Neural cell (in vitro differentiated cells): ENCODE data around the gene MEF2A. TPM values are rescaled to one million over a fixed set of nuclear protein-coding genes. Genes with fewer than 3 reads are reported as not detected.

Experiments
- H2AFZ ChIP-seq: fragments of 200-600, 300-800 bp; sonication (generic), shearing (Covaris generic); 2 replicates; pipeline ENCODE4 v1.6.0; 2014; ENCODE audit warnings: low read depth, mild to moderate bottlenecking, antibody characterized with exemption, low read length, moderate library complexity
- H3F3A ChIP-seq: fragments of 200-600 bp; shearing (Covaris generic); 2 replicates; pipeline ENCODE4 v1.6.1; 2016; ENCODE audit warnings: mild to moderate bottlenecking, moderate library complexity, mixed read lengths, antibody characterized with exemption, low read length; ENCODE audit not compliant: insufficient read depth, poor library complexity, severe bottlenecking
- H3K27ac ChIP-seq: fragments of 200-600, 300-800 bp; sonication (generic), shearing (Covaris generic); 2 replicates; pipeline ENCODE4 v1.5.1; 2014; ENCODE audit warnings: mild to moderate bottlenecking, low read length, moderate library complexity
- H3K27me3 ChIP-seq: fragments of 300-800, 200-600 bp; sonication (generic), shearing (Covaris generic); 2 replicates; pipeline ENCODE4 v1.6.0; 2014; ENCODE audit warnings: mild to moderate bottlenecking, low read depth, low read length, moderate library complexity; ENCODE audit not compliant: insufficient read depth
- H3K36me3 ChIP-seq: fragments of 300-800, 200-600 bp; sonication (generic), shearing (Covaris generic); 2 replicates; pipeline ENCODE4 v1.5.1; 2014; ENCODE audit warnings: mild to moderate bottlenecking, antibody characterized with exemption, low read length, moderate library complexity; ENCODE audit not compliant: insufficient read depth
- H3K4me2 ChIP-seq: fragments of 300-800, 200-600 bp; sonication (generic), shearing (Covaris generic); 2 replicates; pipeline ENCODE4 v1.6.0; 2014; ENCODE audit warnings: mild to moderate bottlenecking, low read length
- H3K4me3 ChIP-seq: fragments of 300-800, 200-600 bp; sonication (generic), shearing (Covaris generic); 2 replicates; pipeline ENCODE4 v1.5.1; 2014; ENCODE audit warnings: mild to moderate bottlenecking, low read length, moderate library complexity
- H3K79me2 ChIP-seq: fragments of 200-600 bp; shearing (Covaris generic); replicated peaks from 2 replicates; pipeline ENCODE4 v1.6.0; 2014; ENCODE audit warnings: mild to moderate bottlenecking, low read length, moderate library complexity; ENCODE audit not compliant: insufficient read depth
- H3K9ac ChIP-seq: fragments of 300-800, 200-600 bp; sonication (generic), shearing (Covaris generic); 2 replicates; pipeline ENCODE4 v1.6.1; 2016; ENCODE audit warnings: mild to moderate bottlenecking, low read length, mixed read lengths
- H3K9me2 ChIP-seq: fragments of 200-600 bp; shearing (Covaris generic); 2 replicates; pipeline ENCODE4 v1.6.1; 2016; ENCODE audit warnings: mild to moderate bottlenecking, low read length, mixed read lengths; ENCODE audit not compliant: insufficient read depth
- H3K9me3 ChIP-seq: fragments of 200-600, 300-800 bp; sonication (generic), shearing (Covaris generic); 2 replicates; pipeline ENCODE4 v1.6.1; 2016; ENCODE audit warnings: mild to moderate bottlenecking, mixed run types, low read length, moderate library complexity, mixed read lengths
- H4K20me1 ChIP-seq: fragments of 200-600 bp; shearing (Covaris generic); 2 replicates; pipeline ENCODE4 v1.6.1; 2016; ENCODE audit warnings: mild to moderate bottlenecking, mixed run types; ENCODE audit not compliant: insufficient read depth
- EP300 ChIP-seq: fragments of 450-650 bp; conservative IDR thresholded peaks from 2 replicates; pipeline ENCODE4 v1.6.1; 2014; ENCODE audit warnings: antibody characterized with exemption, mild to moderate bottlenecking, moderate library complexity; ENCODE audit not compliant: poor library complexity, severe bottlenecking
- EZH2 ChIP-seq: fragments of 200-600, 300-800 bp; shearing (Covaris generic), sonication (generic); IDR thresholded peaks from 2 replicates; pipeline ENCODE4 v1.6.1; 2014; ENCODE audit warnings: antibody characterized with exemption, low read length, borderline replicate concordance, mild to moderate bottlenecking; ENCODE audit not compliant: insufficient read depth, poor library complexity, severe bottlenecking
- MXI1 ChIP-seq: fragments of 450-650 bp; conservative IDR thresholded peaks from 2 replicates; pipeline ENCODE4 v1.6.1; 2014; ENCODE audit warnings: antibody characterized with exemption, mild to moderate bottlenecking; ENCODE audit not compliant: poor library complexity, severe bottlenecking
- POLR2AphosphoS5 ChIP-seq: IDR thresholded peaks from 2 replicates; pipeline ENCODE4 v1.6.1; 2012
- RAD21 ChIP-seq: fragments of 450-650 bp; conservative IDR thresholded peaks from 2 replicates; pipeline ENCODE4 v1.6.1; 2014; ENCODE audit warnings: antibody characterized with exemption, mild to moderate bottlenecking, moderate library complexity
- SMC3 ChIP-seq: fragments of 450-650 bp; conservative IDR thresholded peaks from 2 replicates; pipeline ENCODE4 v1.6.1; 2014; ENCODE audit warnings: antibody characterized with exemption, mild to moderate bottlenecking, moderate library complexity; ENCODE audit not compliant: poor library complexity
- TAF1 ChIP-seq: IDR thresholded peaks from 2 replicates; pipeline ENCODE4 v1.6.1; 2012; ENCODE audit warnings: low read depth
- polyA plus RNA-seq: library from polyadenylated mRNA; depleted of rRNA; stranded (reverse); fragments of >200 nt; gene quantifications from 2 replicates; pipeline ENCODE4 v1.2.3, GENCODE V29; 2014
- TF ChIP-seq, protein P1 (sequence below): IDR thresholded peaks from 2 replicates; pipeline ENCODE4 v1.6.1; 2012; ENCODE audit warnings: borderline replicate concordance
- TF ChIP-seq, protein P2 (sequence below): fragments of 450-650 bp; IDR thresholded peaks from 2 replicates; pipeline ENCODE4 v1.5.1; 2014; ENCODE audit warnings: antibody characterized with exemption, mild to moderate bottlenecking, moderate library complexity; ENCODE audit not compliant: poor library complexity, severe bottlenecking

MEF2A gene
- polyA plus RNA-seq, 1 donor from 2014 or later = 32.2 TPM

- no peaks in the 10 kb centered on the region for H3K9me2 ChIP-seq
- no peaks in the 10 kb centered on the region for H3K36me3 ChIP-seq
- no peaks in the 10 kb centered on the region for H4K20me1 ChIP-seq
- no peaks in the 10 kb centered on the region for H3K9me3 ChIP-seq
- no peak overlapping the region for H2AFZ ChIP-seq
- no peak overlapping the region for H3K4me3 ChIP-seq
- no peak overlapping the region for H3K27ac ChIP-seq
- no peaks in the 10 kb centered on the region for H3F3A ChIP-seq
- H3K27me3 ChIP-seq = no peaks in the 10 kb centered on the region
- H3K79me2 ChIP-seq = no peaks in the 10 kb centered on the region
- no peak overlapping the region for H3K4me2 ChIP-seq
- TF ChIP-seq MXI1 (no peak), SMC3 (no peak), RAD21 (no peak), TAF1 (no peak), EZH2 (no peak), EP300 (no peak), POLR2AphosphoS5 (no peak)
- TF ChIP-seq, protein P1, sequence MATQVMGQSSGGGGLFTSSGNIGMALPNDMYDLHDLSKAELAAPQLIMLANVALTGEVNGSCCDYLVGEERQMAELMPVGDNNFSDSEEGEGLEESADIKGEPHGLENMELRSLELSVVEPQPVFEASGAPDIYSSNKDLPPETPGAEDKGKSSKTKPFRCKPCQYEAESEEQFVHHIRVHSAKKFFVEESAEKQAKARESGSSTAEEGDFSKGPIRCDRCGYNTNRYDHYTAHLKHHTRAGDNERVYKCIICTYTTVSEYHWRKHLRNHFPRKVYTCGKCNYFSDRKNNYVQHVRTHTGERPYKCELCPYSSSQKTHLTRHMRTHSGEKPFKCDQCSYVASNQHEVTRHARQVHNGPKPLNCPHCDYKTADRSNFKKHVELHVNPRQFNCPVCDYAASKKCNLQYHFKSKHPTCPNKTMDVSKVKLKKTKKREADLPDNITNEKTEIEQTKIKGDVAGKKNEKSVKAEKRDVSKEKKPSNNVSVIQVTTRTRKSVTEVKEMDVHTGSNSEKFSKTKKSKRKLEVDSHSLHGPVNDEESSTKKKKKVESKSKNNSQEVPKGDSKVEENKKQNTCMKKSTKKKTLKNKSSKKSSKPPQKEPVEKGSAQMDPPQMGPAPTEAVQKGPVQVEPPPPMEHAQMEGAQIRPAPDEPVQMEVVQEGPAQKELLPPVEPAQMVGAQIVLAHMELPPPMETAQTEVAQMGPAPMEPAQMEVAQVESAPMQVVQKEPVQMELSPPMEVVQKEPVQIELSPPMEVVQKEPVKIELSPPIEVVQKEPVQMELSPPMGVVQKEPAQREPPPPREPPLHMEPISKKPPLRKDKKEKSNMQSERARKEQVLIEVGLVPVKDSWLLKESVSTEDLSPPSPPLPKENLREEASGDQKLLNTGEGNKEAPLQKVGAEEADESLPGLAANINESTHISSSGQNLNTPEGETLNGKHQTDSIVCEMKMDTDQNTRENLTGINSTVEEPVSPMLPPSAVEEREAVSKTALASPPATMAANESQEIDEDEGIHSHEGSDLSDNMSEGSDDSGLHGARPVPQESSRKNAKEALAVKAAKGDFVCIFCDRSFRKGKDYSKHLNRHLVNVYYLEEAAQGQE = no peak
- TF ChIP-seq, protein P2, sequence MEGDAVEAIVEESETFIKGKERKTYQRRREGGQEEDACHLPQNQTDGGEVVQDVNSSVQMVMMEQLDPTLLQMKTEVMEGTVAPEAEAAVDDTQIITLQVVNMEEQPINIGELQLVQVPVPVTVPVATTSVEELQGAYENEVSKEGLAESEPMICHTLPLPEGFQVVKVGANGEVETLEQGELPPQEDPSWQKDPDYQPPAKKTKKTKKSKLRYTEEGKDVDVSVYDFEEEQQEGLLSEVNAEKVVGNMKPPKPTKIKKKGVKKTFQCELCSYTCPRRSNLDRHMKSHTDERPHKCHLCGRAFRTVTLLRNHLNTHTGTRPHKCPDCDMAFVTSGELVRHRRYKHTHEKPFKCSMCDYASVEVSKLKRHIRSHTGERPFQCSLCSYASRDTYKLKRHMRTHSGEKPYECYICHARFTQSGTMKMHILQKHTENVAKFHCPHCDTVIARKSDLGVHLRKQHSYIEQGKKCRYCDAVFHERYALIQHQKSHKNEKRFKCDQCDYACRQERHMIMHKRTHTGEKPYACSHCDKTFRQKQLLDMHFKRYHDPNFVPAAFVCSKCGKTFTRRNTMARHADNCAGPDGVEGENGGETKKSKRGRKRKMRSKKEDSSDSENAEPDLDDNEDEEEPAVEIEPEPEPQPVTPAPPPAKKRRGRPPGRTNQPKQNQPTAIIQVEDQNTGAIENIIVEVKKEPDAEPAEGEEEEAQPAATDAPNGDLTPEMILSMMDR = no peak
- H3K9ac ChIP-seq = no peak overlapping the region
Observed at GRCh38 chr15:99668533-99669182, 102.9 kb downstream of the MEF2A start.

DNA sequence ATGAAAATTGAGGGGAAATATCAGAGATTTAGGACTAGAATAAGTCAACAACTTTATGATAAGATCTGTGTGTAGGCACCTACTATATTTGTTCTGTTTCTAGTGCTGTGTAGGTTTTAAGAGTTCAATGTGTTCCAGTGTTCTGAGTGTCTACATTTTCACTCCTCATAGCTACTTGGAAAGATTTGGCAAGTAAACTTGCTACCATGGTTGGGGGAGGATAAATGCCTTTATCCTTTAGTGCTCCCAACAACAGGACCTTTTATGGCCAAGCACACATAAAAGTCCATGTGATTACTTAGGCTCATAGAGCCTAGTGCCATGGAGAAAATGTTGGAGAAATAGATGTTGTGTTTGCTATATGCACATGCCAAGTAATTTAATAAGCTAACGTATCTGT lies 103.5 kb downstream of the MEF2A start:
- no peak overlapping the region for H3K4me3 ChIP-seq
- H3K9me2 ChIP-seq = no peaks in the 10 kb centered on the region
- no peak overlapping the region for H3K9ac ChIP-seq
- H4K20me1 ChIP-seq = no peaks in the 10 kb centered on the region
- TF ChIP-seq TAF1 (no peak), EZH2 (no peak), POLR2AphosphoS5 (no peak), MXI1 (no peak), SMC3 (no peak), RAD21 (no peak), EP300 (no peak)
- TF ChIP-seq, protein P2 = no peak
- TF ChIP-seq, protein P1 = no peak
- no peak overlapping the region for H3K4me2 ChIP-seq
- H3K36me3 ChIP-seq = no peaks in the 10 kb centered on the region
- no peak overlapping the region for H2AFZ ChIP-seq
- H3K79me2 ChIP-seq = no peaks in the 10 kb centered on the region
- no peaks in the 10 kb centered on the region for H3K9me3 ChIP-seq
- no peak overlapping the region for H3K27ac ChIP-seq
- no peaks in the 10 kb centered on the region for H3K27me3 ChIP-seq
- H3F3A ChIP-seq = no peaks in the 10 kb centered on the region
